GM19467 (cell line): ENCODE results near the gene PXYLP1.

ENCODE experiments used
- ATAC-seq: cut with Tn5 transposase; IDR thresholded peaks from one replicate; pipeline ENCODE4 v1.9.1; 2021; ENCODE audit warnings: mild to moderate bottlenecking, moderate library complexity; ENCODE audit not compliant: unreplicated experiment

PXYLP1 gene

DNA sequence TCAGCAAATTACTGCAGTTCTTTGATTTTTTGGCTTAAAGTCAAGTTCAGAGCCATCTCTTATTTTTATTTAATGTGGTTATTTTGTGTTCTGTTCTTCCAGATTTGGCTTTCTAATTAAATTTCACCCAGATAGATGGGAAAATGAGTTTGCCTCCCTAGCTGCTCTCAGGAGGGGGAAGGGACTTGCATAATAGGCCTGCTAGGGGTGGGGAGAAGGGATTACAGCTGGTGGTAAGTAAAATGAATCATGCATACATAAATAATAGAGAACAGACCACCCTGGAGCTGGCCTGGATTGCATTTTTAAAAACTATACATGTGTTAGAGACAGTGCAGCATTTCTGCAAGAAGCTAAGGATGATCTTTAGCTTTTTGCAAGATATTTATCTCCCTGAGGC lies 3.9 kb upstream of the PXYLP1 start:
- ATAC-seq: no peak

DNA sequence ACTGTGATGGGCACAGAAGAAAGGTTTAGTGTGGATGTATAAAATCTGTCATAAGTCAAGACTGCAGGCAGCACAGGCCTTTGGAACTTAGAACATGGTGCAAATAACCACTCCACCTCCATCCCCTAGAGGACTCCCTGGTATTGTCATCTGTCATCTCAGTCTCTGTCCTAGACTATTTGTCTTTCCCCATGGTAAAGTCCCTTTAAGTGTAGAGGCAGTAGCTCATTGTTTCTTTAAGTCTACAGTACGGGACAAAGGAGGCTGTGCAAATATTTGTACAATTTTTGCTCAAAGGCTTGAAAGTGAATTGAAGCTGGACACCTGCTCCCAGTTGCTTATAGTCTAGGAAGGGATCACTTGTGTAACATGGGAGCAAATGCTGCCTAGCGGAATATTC lies 3.2 kb upstream of the PXYLP1 start:
- ATAC-seq: no peak

DNA sequence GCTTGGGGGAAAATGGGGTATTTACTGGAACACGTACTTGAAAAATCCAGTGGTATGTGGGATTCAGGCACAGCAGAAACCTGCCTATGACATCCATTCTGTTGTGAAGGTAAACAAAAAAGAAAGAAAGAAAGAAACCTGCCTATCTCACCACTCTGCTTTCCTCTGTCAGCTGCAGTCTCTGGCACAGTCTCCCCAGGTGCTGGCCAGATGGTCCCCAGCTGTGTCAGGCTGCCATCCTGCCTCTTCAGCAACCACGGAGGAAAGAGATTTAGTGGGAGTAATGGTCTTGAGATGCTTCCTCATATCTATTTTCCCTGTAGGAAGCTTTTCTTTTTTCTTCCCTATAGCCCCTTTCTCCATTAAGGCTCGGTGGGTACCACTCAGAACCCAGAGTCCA lies 2.5 kb upstream of the PXYLP1 start:
- ATAC-seq: no peak

DNA sequence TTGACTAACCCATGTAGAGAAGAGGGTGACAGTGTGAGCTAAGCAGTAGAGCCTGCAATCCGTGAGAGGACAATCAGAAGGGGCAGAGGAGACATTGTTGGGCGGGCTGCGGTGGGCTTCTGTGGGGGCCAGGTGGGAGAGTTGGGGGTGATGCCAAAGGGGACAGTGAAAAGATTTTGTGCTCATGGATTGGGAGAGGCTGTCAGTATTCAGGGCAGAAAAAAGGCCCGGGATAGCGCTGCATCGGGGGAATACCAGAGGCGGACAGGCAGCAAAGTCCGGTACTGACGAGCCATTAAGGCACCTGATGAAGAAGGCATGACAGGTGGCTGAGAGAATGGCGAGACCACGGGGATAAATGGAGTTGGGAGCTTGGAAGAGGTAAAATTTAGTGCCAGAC lies 1.3 kb upstream of the PXYLP1 start:
- no peak for ATAC-seq

DNA sequence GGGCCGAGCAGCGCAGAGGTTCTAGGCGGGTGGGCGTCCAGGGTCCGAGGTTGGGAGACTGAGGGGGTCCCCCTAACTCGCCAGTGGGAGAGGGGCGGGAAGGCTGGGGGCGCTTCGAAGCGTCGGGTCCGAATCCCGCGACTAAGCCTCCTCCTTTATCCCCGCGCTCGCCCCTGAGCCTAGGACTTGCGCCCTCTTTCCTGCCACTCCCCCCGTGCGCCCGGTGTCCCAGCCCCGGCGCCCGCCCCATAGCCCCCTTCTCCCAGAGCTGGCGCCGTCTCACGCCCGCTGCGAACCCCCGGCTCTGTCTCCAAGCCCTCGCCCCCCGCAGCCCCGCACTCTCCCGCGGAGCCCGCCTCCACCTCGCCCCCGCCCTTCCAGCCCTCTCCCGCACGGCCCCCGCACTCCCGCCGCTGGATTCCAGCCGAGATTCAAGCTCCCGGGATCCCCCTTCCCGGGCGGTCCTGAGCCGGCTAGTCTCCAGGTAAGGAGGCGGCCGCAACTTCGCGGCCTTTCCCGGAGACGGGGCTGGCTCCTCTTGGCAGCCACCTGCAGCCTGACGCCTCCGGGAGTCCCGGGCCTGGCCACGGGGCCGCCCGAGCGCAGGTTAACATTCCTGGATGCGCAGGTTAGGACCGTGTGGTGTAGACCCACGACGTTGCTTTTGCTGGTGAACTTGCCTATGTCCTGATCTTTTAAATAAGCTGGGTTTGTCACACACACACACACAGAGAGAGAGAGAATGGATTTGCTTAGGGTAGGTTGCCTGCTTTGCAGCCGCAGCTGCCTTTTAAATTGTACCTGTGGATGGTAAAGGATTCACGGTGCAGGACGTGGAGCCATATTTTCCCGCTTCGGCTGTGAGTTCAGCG lies 563 bp downstream of the PXYLP1 start:
- ATAC-seq: no peak

DNA sequence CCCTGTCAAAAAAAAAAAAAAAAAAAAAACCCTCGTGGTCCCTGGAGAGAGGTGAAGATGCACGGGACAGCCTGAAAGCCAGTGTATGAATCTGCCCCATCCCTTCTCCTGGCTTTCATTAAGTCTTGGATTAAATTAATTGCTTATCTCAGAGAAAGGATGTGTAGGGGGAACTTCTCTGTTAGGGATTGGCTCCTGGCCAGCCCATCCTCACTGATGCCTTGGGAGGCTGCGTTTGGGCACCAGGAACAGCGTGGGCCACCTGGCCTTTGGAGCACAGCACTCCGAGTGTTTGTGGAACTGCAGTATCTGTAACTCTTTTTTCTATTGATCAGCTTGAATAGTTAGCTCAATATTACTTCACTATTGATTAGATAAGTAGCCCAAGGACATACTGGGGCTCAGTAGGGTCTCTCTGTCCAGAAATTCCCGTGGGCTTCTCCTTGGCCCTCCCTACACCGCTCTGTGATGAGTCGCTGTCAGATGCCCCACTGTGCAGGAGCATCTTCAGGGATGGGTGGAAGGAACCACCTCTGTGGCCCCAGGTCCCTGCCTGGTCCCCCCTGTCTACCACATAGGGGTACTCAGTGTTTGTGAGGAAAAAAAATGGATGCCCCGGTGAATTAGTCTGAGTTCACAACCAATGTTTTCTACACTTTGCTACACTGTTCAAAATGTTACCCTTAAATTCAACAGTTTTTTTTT lies 2.0 kb downstream of the PXYLP1 start:
- no peak for ATAC-seq

DNA sequence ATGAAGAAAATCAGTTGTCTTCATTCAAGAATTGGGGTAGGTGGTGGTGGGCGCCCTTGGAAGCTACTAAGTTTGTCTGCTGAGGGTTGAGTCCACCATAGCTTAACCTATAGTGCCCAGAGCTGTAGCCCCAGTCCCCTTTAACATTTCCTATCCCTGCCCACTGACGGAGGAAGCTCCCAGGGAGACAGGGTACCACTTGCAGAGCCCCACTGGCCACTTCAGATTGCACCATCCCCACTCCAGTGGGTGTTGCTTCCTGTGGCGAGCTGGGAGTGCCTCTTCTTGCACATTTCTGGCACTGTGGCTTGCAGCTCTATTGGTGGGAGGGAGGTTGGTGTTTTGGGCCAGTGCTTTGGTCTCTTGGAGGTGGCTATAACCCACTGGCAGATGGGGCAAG lies 2.7 kb downstream of the PXYLP1 start:
- no peak for ATAC-seq

DNA sequence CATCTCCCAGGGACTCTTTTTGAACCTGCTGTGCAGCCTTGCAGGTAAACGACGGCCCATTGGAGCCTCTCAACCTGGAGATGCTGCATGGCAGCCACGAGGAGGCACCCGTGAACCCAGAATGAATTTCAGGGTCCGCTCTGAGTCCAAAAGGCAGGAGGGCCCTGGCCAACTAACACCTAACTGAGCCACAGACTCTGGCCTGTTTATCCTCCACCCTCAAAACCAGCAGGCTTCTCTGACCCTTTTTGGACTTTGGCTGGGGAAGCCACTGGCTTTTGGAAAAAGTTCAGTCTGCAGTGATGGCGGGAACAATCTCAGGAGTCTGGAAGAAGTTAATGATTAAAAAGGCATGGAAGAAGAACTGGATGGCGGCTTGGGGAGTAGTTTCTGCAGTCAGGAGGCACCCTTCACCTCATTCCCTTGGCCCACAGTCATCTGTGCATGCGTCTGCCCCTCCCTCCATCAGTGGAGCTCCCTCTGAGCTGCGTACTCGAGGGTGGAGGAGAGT lies 4.1 kb downstream of the PXYLP1 start:
- no peak for ATAC-seq

DNA sequence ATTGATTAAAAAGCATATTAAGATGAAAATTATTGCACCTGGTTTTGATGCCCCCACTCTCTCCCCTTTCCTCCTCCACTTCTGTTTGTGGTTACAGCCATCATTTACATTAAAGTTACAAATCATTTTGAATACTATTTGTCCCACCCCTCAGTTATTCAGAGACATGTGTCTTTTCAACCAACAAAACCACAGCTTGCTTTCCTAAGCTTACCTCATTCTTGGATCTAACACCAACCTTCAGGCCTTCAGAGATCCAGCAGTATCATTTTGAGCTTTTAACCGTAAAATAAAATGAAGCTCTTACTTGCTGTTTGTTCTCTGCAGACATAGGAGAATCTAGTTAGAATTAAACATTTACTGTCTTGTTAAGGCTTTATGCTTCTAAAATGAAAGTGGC lies 4.7 kb downstream of the PXYLP1 start:
- ATAC-seq: no peak

DNA sequence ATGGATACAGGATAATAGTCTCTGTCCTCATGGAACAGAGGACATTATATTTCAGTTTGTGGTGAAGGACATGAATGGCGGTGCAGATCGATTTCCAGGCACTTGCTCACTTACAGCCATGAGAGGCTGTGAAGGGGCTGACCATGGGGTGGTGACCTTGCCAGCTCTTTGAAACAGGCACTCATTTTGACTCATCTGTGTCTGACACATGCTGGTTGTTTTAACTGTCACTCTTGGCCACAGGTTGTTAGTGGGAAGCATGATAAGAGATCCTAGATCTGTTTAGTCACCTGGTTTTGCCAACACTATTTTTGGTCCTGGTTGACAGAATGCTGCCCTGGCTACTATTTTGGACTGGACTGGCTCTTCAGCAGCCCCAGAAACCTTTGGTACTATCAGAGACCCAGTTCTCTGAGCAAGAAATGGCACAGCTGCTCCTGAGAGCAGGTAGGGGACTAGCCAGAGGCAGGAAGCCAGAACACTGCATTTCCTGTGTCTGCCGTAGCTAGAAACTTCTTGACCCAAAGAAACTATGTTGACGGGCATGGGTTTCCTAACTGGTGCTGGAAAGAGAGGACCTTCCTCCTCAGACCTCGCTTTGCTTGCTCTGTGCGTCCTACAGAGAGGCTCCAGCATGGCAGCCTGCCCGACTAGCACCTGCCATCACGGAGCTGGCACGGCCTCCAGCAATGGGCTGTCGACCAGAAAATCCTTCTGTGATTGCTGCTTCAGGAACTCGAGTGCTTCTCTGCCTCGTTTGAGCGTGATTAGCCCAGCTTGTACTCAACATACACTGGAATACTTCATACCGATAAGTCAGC lies 6.3 kb downstream of the PXYLP1 start:
- ATAC-seq: no peak

DNA sequence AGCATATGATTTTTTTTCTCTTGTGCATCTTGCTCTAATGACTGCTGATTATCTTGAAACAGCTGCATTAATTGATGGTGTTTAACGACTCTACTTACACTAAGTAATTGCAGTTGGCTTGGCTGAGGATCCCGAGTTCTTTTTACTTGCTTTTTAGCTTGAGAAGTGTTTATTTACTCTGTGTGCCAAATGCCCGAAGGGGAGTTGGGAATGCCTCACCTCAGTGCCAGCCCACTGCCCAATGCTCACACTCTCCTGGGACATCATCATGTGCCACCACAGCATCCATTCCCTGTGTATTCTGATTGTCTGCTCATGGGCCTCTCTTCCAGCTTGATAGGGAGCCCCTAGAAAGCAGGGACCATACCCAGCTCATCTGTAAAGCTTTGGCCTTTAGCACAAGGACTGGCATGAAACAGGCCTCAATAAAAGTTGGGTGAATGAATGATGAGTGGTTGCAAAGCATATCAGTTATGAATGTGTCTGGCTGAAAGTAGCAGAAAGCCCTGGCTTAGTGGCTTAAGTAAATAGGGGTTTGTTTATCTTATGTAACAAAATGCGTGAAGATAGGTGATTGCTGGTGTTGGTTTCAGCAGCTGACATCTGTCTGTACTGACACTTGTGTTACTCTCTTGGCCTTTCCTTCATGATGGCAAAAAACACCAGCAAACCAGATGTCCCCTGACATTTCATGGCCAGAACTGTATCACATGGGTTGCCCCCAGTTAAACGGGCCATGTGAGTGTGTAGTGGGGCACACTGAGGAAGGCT lies 8.1 kb downstream of the PXYLP1 start:
- ATAC-seq: no peak

DNA sequence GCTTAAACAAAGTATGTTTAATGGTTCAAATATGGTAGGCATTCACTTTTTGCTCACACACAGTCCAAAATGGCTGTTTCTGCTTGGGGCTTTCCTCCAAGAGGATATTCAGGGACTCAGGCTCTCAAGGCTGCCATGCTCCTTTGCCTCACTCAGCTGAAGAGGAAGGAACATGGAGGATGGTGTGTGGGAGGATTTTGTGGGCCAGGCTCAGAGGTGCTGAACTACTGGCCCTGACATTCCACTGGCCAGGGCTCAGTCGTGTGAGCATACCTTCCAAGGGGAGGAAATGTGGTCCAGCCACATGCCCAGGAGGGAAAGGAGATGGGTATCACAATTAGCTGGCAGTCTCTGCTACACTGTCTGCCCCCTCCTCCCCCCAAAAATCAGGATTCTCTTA lies 8.7 kb downstream of the PXYLP1 start:
- ATAC-seq: no peak

DNA sequence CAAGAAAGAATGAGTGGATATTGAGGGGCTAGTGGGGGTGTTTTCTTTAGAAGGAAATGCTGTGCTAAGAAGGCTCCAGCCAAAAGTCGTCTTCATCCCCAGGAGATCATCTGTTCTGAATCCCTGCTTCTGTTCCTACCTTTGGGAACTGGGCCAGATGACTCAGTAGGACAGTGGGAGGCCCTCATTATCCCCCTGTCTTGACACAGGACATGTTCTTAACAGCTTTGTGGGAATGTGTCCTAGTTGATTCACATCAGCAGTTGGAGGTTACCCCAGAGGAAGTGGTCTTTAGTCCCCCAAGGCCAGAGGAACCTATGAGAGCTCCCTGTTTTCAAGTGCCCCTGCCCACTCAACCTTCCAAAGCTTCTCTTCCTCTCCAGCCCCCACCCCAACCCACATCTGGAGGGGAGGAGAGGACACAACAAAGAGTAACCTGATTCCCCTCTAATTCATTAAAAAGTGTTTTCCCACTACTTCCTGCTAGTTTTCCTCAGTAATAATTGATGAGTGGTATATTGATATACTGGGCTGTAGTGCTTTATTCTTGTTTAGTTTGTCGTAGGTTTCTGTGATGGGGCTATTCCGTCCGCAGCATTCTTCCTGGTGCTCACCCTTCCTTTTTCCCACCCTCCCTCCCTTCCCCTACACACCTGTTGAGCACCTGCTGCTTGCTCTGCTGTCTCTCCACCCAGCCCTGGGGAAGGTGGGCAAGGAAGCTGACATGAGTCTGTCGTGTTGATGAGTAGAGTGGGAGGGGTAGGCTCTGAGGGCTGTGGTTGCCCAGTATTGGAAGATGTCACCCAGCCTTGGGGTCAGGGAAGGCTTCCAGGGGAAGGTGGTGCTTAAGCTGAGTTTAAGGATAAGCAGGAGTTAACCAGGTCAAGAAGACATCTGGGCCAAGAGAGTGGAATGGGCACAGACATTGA lies 9.3 kb downstream of the PXYLP1 start:
- no peak for ATAC-seq

DNA sequence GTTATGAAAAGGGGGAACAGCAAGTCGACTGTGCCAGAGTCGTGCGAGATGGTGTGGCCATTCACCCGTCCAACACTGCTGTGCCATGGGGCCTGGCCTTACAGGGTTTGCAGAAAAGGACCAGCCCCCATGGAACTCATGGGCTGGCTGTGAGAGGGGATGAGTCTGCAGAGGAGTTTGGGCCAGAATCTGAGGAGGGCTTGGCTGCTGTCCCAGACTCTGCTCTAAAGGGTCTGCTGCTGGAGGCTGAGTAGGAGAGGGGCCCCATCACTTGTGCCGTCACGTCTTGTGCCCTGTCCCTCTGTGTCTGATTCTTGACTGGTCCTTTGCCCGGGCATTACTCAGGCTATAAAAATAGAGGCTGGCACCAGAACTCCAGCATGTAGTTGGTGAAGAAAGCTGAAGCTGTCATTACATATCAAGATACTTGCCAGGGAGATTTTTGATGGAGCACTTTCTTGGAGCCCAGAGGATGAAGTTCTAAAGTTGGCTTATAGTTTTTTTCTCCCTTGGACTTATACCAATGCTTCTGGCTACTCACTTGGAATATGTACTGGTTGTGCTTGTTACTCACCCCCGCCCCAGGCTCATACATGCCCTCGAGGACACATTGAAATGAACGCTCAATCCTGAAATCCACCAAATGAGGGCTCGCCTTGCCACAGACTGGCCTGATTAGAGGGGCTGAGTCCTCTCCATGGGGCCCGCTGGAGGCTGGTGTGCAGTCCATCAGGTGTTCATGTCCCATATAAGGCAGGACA lies 10.2 kb downstream of the PXYLP1 start:
- ATAC-seq: no peak

DNA sequence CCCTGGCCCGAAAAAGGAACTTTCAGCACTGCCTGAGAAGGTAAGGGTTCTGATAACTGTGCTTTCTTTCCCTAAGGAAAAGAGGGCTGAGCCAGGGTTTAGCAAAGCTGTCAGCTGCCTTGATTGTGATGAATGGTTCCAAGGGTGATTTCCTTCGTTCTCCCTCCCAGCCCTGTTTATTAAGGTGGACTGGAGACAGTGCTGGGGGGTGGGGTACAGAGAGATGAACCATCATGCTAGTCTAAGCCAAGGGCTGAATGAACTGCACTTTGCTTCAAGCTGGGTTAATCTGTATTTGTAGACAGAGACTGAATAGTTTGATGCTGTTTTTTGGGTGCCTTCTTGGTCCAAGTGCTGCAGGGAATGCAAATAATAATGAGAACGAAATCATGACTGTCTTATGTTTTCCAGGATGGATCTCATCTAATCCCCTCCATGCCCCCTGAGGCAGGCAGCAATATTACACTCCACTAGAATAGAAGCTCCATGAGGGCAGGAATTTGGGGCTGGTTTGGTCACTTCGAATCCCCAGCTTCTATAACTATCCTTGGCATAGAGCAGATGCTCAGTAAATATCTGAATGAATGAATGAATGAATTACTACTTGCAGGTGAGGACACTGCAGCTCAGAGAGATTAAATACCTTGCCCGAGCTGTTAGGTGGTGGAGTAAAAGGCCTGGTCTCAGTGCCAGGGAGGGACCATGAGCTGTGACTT lies 10.9 kb downstream of the PXYLP1 start:
- ATAC-seq: no peak

DNA sequence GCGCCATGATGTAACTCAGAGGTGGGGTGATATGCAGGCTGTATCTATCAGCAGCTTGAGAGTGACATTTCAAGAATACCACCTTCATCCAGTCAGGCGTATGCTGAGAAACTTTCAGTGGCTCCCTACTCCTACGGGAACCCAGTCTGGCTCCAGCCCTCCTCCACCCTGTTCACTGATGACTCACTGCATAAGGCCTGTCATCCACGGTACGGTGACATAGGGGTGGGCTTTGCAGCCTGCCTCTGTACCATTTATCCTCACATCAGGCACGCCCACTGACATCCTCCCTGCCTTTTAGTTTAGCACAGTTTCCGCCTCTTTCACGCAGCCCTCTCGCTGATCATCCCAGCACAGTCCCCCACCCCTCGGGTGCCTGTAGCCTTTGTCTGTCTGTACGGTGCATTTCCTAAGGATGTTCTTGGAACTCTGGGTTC lies 11.7 kb downstream of the PXYLP1 start:
- ATAC-seq: no peak

DNA sequence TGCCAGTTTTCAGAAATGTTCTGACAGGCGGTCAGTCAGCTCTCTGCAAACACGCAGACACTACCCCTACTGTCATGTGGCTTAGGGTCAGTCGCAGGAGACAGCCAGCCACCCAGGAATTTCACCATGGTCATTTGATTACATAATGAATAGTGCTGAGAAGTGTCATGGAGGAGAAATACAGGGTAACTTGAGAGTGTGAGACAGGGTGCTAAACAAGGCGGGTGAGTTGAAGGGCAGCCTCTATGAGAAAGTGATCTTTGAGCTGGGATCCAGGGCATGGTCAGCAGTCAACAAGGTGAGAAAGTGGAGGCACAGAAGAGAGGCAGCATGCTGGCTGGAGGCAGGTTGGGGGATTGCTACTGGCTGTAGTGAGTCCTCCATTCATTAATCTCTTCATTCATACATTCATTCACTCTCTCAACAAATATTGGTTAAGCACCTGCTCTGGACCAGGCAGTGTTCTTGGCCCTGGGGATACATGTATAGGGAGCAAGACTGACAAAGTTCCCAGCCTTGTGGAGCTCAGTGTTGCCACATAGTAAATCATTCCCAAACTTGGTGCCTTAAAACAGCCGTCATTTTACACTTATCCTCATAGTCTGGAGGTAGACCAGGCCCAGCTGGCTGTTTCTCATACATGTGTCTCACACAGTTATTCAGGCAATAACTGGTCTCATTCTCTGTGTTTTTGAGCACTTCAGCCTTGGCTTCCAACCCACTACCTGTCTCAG lies 14.8 kb downstream of the PXYLP1 start:
- ATAC-seq: no peak

DNA sequence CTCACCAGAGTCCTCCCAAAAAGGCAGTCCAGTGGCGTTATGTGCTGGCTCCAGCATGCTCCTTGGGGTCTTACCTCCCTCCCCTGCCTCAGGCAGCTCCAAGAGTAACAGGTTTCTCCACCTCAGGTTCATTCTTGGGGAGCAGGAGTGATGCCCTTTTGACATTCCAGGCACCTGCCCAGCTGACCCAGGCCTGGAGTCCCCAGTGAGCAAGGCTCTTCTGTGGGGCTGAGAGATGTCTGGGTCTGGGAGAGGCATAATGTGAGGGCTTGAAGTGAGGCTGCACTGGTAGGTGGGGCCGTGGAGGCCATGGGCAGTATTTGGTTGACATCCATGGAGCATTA lies 15.3 kb downstream of the PXYLP1 start:
- ATAC-seq: no peak
